ENCODE data around the gene SPINK9. TPM values are rescaled to one million over a fixed set of nuclear protein-coding genes. Genes with fewer than 3 reads are reported as not detected.
"Not testable (repeated sequence)": the region's sequence is repeated elsewhere in the genome, so short reads cannot be mapped to it uniquely, and the experiment has no call there.

The SPINK9 gene
- total RNA-seq, result not detected

- no peak within 1 kb of the TSS for H3K4me3 Mint-ChIP-seq
- DNase-seq, result no peak
- peaks cover under 1 to 4% of the 10 kb centered on the region in 2 donors for H3K36me3 Mint-ChIP-seq (ENCODE audit: insufficient read depth in 2 of 2)
- no peak within 1 kb of the TSS for H3K27ac Mint-ChIP-seq
- no peak for ATAC-seq (replicated peaks in 1 of 2)
- no peaks in the 10 kb centered on the region for H3K27me3 Mint-ChIP-seq (ENCODE audit: low read depth)
- peaks cover under 1 to 3% of the 10 kb centered on the region in 2 donors for H3K9me3 Mint-ChIP-seq
- H3K4me1 Mint-ChIP-seq (ENCODE audit: low read depth), result no peaks in the 10 kb centered on the region
Measured at GRCh38 chr5:148335259-148335658, at the start of gene SPINK9. TSS of gene SPINK9 (plus strand) at chr5:148335559. CDS start at chr5:148335614, 55 bp downstream.

- no peaks in the 10 kb centered on the region for H3K27me3 Mint-ChIP-seq (ENCODE audit: low read depth)
- H3K36me3 Mint-ChIP-seq (ENCODE audit: insufficient read depth in 2 of 2), result no peaks in the 10 kb centered on the region
- no peaks in the 10 kb centered on the region for H3K4me1 Mint-ChIP-seq (ENCODE audit: low read depth)
- DNase-seq, result no peak
- no peaks in the 10 kb centered on the region for H3K9me3 Mint-ChIP-seq
- no peak overlapping the region for H3K4me3 Mint-ChIP-seq
- ATAC-seq (replicated peaks in 1 of 2), result peak in 1 of 2 donors; percentile 44
- no peak overlapping the region for H3K27ac Mint-ChIP-seq
Measured at GRCh38 chr5:148290271-148291195, 44.8 kb upstream of the SPINK9 start.

- H3K4me1 Mint-ChIP-seq (ENCODE audit: low read depth), result no peaks in the 10 kb centered on the region
- H3K27ac Mint-ChIP-seq, result no peak overlapping the region
- H3K27me3 Mint-ChIP-seq (ENCODE audit: low read depth), result no peaks in the 10 kb centered on the region
- ATAC-seq (replicated peaks in 1 of 2) (no peak), DNase-seq (no peak)
- H3K9me3 Mint-ChIP-seq, result no peaks in the 10 kb centered on the region
- H3K4me3 Mint-ChIP-seq, result no peak overlapping the region
- H3K36me3 Mint-ChIP-seq (ENCODE audit: insufficient read depth in 2 of 2), result no peaks in the 10 kb centered on the region
Measured at GRCh38 chr5:148297731-148298130, 37.6 kb upstream of the SPINK9 start.

GRCh38 chr5:148306446-148306845 lies 28.9 kb upstream of the SPINK9 start:
- peaks cover 10 to 15% of the 10 kb centered on the region in 2 donors for H3K9me3 Mint-ChIP-seq
- H3K36me3 Mint-ChIP-seq (ENCODE audit: insufficient read depth in 2 of 2), result peaks cover 2 to 3% of the 10 kb centered on the region in 2 donors
- no peaks in the 10 kb centered on the region for H3K4me1 Mint-ChIP-seq (ENCODE audit: low read depth)
- DNase-seq (no peak), ATAC-seq (replicated peaks in 1 of 2) (no peak)
- H3K27ac Mint-ChIP-seq, result no peak overlapping the region
- no peak overlapping the region for H3K4me3 Mint-ChIP-seq
- H3K27me3 Mint-ChIP-seq (ENCODE audit: low read depth), result peaks cover 9% of the 10 kb centered on the region

- no peaks in the 10 kb centered on the region for H3K4me1 Mint-ChIP-seq (ENCODE audit: low read depth)
- ATAC-seq (replicated peaks in 1 of 2) (no peak), DNase-seq (no peak)
- H3K9me3 Mint-ChIP-seq, result peaks cover 11 to 15% of the 10 kb centered on the region in 2 donors
- H3K27me3 Mint-ChIP-seq (ENCODE audit: low read depth), result peaks cover 9% of the 10 kb centered on the region
- H3K4me3 Mint-ChIP-seq, result no peak overlapping the region
- peaks cover 2 to 3% of the 10 kb centered on the region in 2 donors for H3K36me3 Mint-ChIP-seq (ENCODE audit: insufficient read depth in 2 of 2)
- no peak overlapping the region for H3K27ac Mint-ChIP-seq
Measured at GRCh38 chr5:148309019-148309418, 26.3 kb upstream of the SPINK9 start.

- Mint-ChIP-seq H3K36me3 (ENCODE audit: insufficient read depth in 2 of 2) (peaks cover 2 to 3% of the 10 kb centered on the region in 2 donors), H3K27ac (no peak overlapping the region), H3K4me1 (ENCODE audit: low read depth) (no peaks in the 10 kb centered on the region), H3K27me3 (ENCODE audit: low read depth) (peaks cover 9% of the 10 kb centered on the region), H3K9me3 (peaks cover 11 to 15% of the 10 kb centered on the region in 2 donors), H3K4me3 (no peak overlapping the region)
- DNase-seq, result no peak
- no peak for ATAC-seq (replicated peaks in 1 of 2)
Measured at GRCh38 chr5:148309746-148310145, 25.6 kb upstream of the SPINK9 start.

- H3K4me1 Mint-ChIP-seq (ENCODE audit: low read depth), result no peaks in the 10 kb centered on the region
- peaks cover 9% of the 10 kb centered on the region for H3K27me3 Mint-ChIP-seq (ENCODE audit: low read depth)
- ATAC-seq (replicated peaks in 1 of 2) (no peak), DNase-seq (no peak)
- no peak overlapping the region for H3K27ac Mint-ChIP-seq
- H3K36me3 Mint-ChIP-seq (ENCODE audit: insufficient read depth in 2 of 2), result peaks cover 2 to 3% of the 10 kb centered on the region in 2 donors
- H3K9me3 Mint-ChIP-seq, result peaks cover 11 to 15% of the 10 kb centered on the region in 2 donors
- no peak overlapping the region for H3K4me3 Mint-ChIP-seq
Measured at GRCh38 chr5:148311484-148311883, 23.9 kb upstream of the SPINK9 start.

- ATAC-seq (replicated peaks in 1 of 2), result no peak
- peaks cover 9% of the 10 kb centered on the region for H3K27me3 Mint-ChIP-seq (ENCODE audit: low read depth)
- H3K4me3 Mint-ChIP-seq, result no peak within 1 kb of the TSS
- no peak for DNase-seq
- H3K36me3 Mint-ChIP-seq (ENCODE audit: insufficient read depth in 2 of 2), result peaks cover 2 to 3% of the 10 kb centered on the region in 2 donors
- peaks cover 11 to 15% of the 10 kb centered on the region in 2 donors for H3K9me3 Mint-ChIP-seq
- no peak within 1 kb of the TSS for H3K27ac Mint-ChIP-seq
- H3K4me1 Mint-ChIP-seq (ENCODE audit: low read depth), result no peaks in the 10 kb centered on the region
Measured at GRCh38 chr5:148312153-148312552, 23.2 kb upstream of the SPINK9 start, which contains the start of gene SPINK7. TSS of gene SPINK7 (plus strand) at chr5:148312423. CDS start at chr5:148312484, 61 bp downstream.

GRCh38 chr5:148314187-148314586 lies 21.2 kb upstream of the SPINK9 start:
- Mint-ChIP-seq H3K27me3 (ENCODE audit: low read depth) (peaks cover 6% of the 10 kb centered on the region), H3K36me3 (ENCODE audit: insufficient read depth in 2 of 2) (peaks cover under 1% of the 10 kb centered on the region in 2 donors), H3K4me3 (no peak overlapping the region), H3K4me1 (ENCODE audit: low read depth) (no peaks in the 10 kb centered on the region), H3K9me3 (peaks cover 8 to 9% of the 10 kb centered on the region in 2 donors), H3K27ac (no peak overlapping the region)
- no peak for DNase-seq
- no peak for ATAC-seq (replicated peaks in 1 of 2)

- peaks cover 0 to 3% of the 10 kb centered on the region in 2 donors for H3K36me3 Mint-ChIP-seq (ENCODE audit: insufficient read depth in 2 of 2)
- H3K27me3 Mint-ChIP-seq (ENCODE audit: low read depth), result peaks cover under 1% of the 10 kb centered on the region
- ATAC-seq (replicated peaks in 1 of 2) (no peak), DNase-seq (no peak)
- H3K27ac Mint-ChIP-seq, result no peak overlapping the region
- no peaks in the 10 kb centered on the region for H3K4me1 Mint-ChIP-seq (ENCODE audit: low read depth)
- H3K9me3 Mint-ChIP-seq, result peaks cover 3 to 4% of the 10 kb centered on the region in 2 donors
- no peak overlapping the region for H3K4me3 Mint-ChIP-seq
Measured at GRCh38 chr5:148314731-148315130, 20.6 kb upstream of the SPINK9 start.

- peak overlapping the region; percentile 57 for H3K27ac Mint-ChIP-seq
- H3K36me3 Mint-ChIP-seq (ENCODE audit: insufficient read depth in 2 of 2), result not testable (repeated sequence)
Measured at GRCh38 chr5:148320011-148320963, 15.1 kb upstream of the SPINK9 start.

GRCh38 chr5:148333262-148333849 lies 2.0 kb upstream of the SPINK9 start:
- H3K27me3 Mint-ChIP-seq (ENCODE audit: low read depth), result no peaks in the 10 kb centered on the region

More at GRCh38 chr5:148320011-148320963, 15.1 kb upstream of the SPINK9 start:
- peak overlapping the region; percentile 58 to 83 for H3K4me3 Mint-ChIP-seq
- DNase-seq, result peak in 1 of 2 donors; percentile 43
- not testable (repeated sequence) for H3K9me3 Mint-ChIP-seq; H3K27me3 Mint-ChIP-seq (ENCODE audit: low read depth); H3K4me1 Mint-ChIP-seq (ENCODE audit: low read depth)
- ATAC-seq (replicated peaks in 1 of 2), result peak in 1 of 2 donors; percentile 54

More at GRCh38 chr5:148333262-148333849, 2.0 kb upstream of the SPINK9 start:
- H3K9me3 Mint-ChIP-seq, result peaks cover 3 to 8% of the 10 kb centered on the region in 2 donors
- ATAC-seq (replicated peaks in 1 of 2) (no peak), DNase-seq (no peak)
- no peak overlapping the region for H3K4me3 Mint-ChIP-seq
- peaks cover 4% of the 10 kb centered on the region in 2 donors for H3K36me3 Mint-ChIP-seq (ENCODE audit: insufficient read depth in 2 of 2)
- H3K4me1 Mint-ChIP-seq (ENCODE audit: low read depth), result no peaks in the 10 kb centered on the region
- H3K27ac Mint-ChIP-seq, result no peak overlapping the region

Measured in activated T-cell treated with anti-CD3 and anti-CD28 coated beads, Interleukin-2, amount 50 U/mL, for 72 hours (primary cell).